M059J (cell line): ENCODE results near the gene CLEC4F. TPM values are rescaled to one million over a fixed set of nuclear protein-coding genes. Genes with fewer than 3 reads are reported as not detected.

Source experiments
- total RNA-seq: library from RNA; depleted of rRNA; stranded (reverse); fragments of >200 nt; shearing (Covaris generic); gene quantifications from 2 replicates; pipeline ENCODE4 v1.2.3, GENCODE V29; 2014; rRNA removed

The CLEC4F gene
- total RNA-seq, 1 experiment from 2014 or later = not detected

Other genes starting within 250 kb of the CLEC4F start
- gene ADD2, start 52.4 kb downstream of the CLEC4F start, total RNA-seq = 6.9 and 9.5 TPM in 2 replicates
- gene FIGLA, start 30.0 kb downstream of the CLEC4F start, total RNA-seq = not detected in 2 replicates
- not detected in 2 replicates for gene CD207, start 15.2 kb upstream of the CLEC4F start, total RNA-seq
- gene VAX2, start 80.0 kb upstream of the CLEC4F start, total RNA-seq = 1.2 and 3.5 TPM in 2 replicates
- gene ATP6V1B1, start 115.3 kb upstream of the CLEC4F start, total RNA-seq = 0.81 TPM in 1 of 2 replicates, not detected in the other
- 0.12 and 0.17 TPM in 2 replicates for gene ANKRD53, start 158.0 kb upstream of the CLEC4F start, total RNA-seq
- gene TEX261, start 174.3 kb upstream of the CLEC4F start, total RNA-seq = 61.5 and 107 TPM in 2 replicates
- 87.0 and 87.7 TPM in 2 replicates for gene NAGK, start 248.0 kb upstream of the CLEC4F start, total RNA-seq